Measurements from ENCODE around the gene TCERG1L. TPM values are rescaled to one million over a fixed set of nuclear protein-coding genes. Genes with fewer than 3 reads are reported as not detected.

TCERG1L gene
- total and polyA plus RNA-seq, 9 of the 15 experiments (the other 6 are each of a cell fraction or from before 2014, with no cell fraction given) = not detected

- TF ChIP-seq CHAMP1 (IDR thresholded peaks at IDR 0.05) = no peak
Observed at GRCh38 chr10:131082201-131082850, 229.2 kb downstream of the TCERG1L start (continued).

GRCh38 chr10:131081786-131082185 lies 229.7 kb downstream of the TCERG1L start:
- intact Hi-C loops (cut with micrococcal nuclease) = no loop called here
- H2AFZ ChIP-seq (ENCODE audit: low read depth, low read length) = no peak overlapping the region
- CTCF ChIA-PET (ENCODE audit: low intra/inter-chr PET ratio) = no interaction called here
- no peaks in the 10 kb centered on the region for H3K9me1 ChIP-seq (ENCODE audit: control insufficient read depth, insufficient read depth, low read length)
- no peak for ATAC-seq
- no peak overlapping the region for H3K9ac ChIP-seq (ENCODE audit: insufficient read depth in 1 of 2, low read depth in 2 of 2, low read length in 2 of 2)
- in situ Hi-C loops (cut with MboI) = no loop called here
- no peak overlapping the region for H3K4me2 ChIP-seq (ENCODE audit: insufficient read depth, low read length)
- no peaks in the 10 kb centered on the region for H3K9me3 ChIP-seq (replicated peaks; ENCODE audit: control insufficient read depth, insufficient read depth, low read depth, low read length)
- H3K27ac ChIP-seq (ENCODE audit: extremely low read depth, low read depth, low read length) = no peak overlapping the region
- no peak overlapping the region for H3K4me3 ChIP-seq
- FAIRE-seq = no peak
- no peaks in the 10 kb centered on the region for H4K20me1 ChIP-seq (replicated peaks; ENCODE audit: control insufficient read depth, insufficient read depth, low read length)
- H3K79me2 ChIP-seq (ENCODE audit: control insufficient read depth, insufficient read depth, low read length) = no peaks in the 10 kb centered on the region
- 0% methylated on average over 4 of the region's 6 CpGs for WGBS (ENCODE audit: insufficient coverage, low coverage, missing lambda C conversion rate)
- POLR2A ChIA-PET = no interaction called here
- H3K4me1 ChIP-seq (replicated peaks in 1 of 2; ENCODE audit: control insufficient read depth in 2 of 2, insufficient read depth in 2 of 2, low read length in 2 of 2) = no peaks in the 10 kb centered on the region
- H3K36me3 ChIP-seq (ENCODE audit: control insufficient read depth, insufficient read depth, low read length) = no peaks in the 10 kb centered on the region
- no TSS peak for BruUV-seq (replicated peaks)
- DNase-seq (ENCODE audit: extremely low read depth in 1 of 4, low spot score in 3 of 4) = no peak
- H3K27me3 ChIP-seq (ENCODE audit: control insufficient read depth in 2 of 2, insufficient read depth in 2 of 2, low read length in 2 of 2) = peaks cover 0 to 7% of the 10 kb centered on the region in 2 experiments; a peak in 2 of 5 replicates
- no peak for TF ChIP-seq ARHGAP35 (IDR thresholded peaks at IDR 0.05; ENCODE audit: partially characterized antibody)
- no peak for TF ChIP-seq ZNF3 (CRISPR knock-in tag; IDR thresholded peaks at IDR 0.05)
- no peak for TF ChIP-seq NCOA2 (IDR thresholded peaks at IDR 0.05; ENCODE audit: partially characterized antibody in 2 of 2)
- TF ChIP-seq ZNF75A (CRISPR knock-in tag; IDR thresholded peaks at IDR 0.05) = no peak
- no peak for TF ChIP-seq PKNOX1 (IDR thresholded peaks at IDR 0.05)
- TF ChIP-seq E2F4 (CRISPR knock-in tag; IDR thresholded peaks at IDR 0.05; ENCODE audit: low read depth) = no peak
- no peak for TF ChIP-seq MLX (CRISPR knock-in tag; conservative IDR thresholded peaks at IDR 0.05)
- TF ChIP-seq HDAC3 (IDR thresholded peaks at IDR 0.05; ENCODE audit: borderline replicate concordance, partially characterized antibody) = no peak
- no peak for TF ChIP-seq POLR3G (IDR thresholded peaks at IDR 0.05; ENCODE audit: extremely low read depth, insufficient read length, insufficient replicate concordance)
- no peak for TF ChIP-seq MTA3 (IDR thresholded peaks at IDR 0.05; ENCODE audit: borderline replicate concordance)
- no peak for TF ChIP-seq ZNF655 (CRISPR knock-in tag; IDR thresholded peaks at IDR 0.05)
- no peak for TF ChIP-seq ZNF644 (tag; IDR thresholded peaks at IDR 0.05; ENCODE audit: low read depth)
